Thoracic aorta (tissue), 2 donors: ENCODE data around the gene CHAF1B. TPM values are rescaled to one million over a fixed set of nuclear protein-coding genes. Genes with fewer than 3 reads are reported as not detected.
A peak's percentile ranks its signal among the peaks of the same experiment; 100 is the strongest.
"Not testable (repeated sequence)": the region's sequence is repeated elsewhere in the genome, so short reads cannot be mapped to it uniquely, and the experiment has no call there.

ENCODE experiments used
- ATAC-seq: fragments of 150-250 bp; one replicate; pipeline ENCODE4 v1.8.0; 2017; ENCODE audit warnings: low read depth; ENCODE audit not compliant: insufficient number of reproducible peaks, low FRiP score
- DNase-seq: peaks from one replicate; pipeline ENCODE4 v3.0.0-alpha.2; 2020; ENCODE audit warnings: low spot score
- H3K27ac ChIP-seq, 2 donors: fragments of 200-600 bp; sonication (generic); 1 replicate in 1 of 2; 2 replicates in 1 of 2; pipeline ENCODE4 v1.5.1; 2016; ENCODE audit warnings: mild to moderate bottlenecking in 2 of 2, moderate library complexity in 2 of 2
- H3K27me3 ChIP-seq: fragments of 200-600 bp; sonication (generic); replicated peaks from 2 replicates; pipeline ENCODE4 v1.6.0; 2016; ENCODE audit warnings: mild to moderate bottlenecking; ENCODE audit not compliant: insufficient read depth
- H3K36me3 ChIP-seq: fragments of 200-600 bp; sonication (generic); one replicate; pipeline ENCODE4 v1.5.1; 2016
- H3K4me1 ChIP-seq, 2 donors: fragments of 200-600 bp; sonication (generic); 1 replicate in 1 of 2; 2 replicates in 1 of 2; pipeline versions ENCODE4 v1.5.1 to v1.6.0; 2016; ENCODE audit warnings: low read depth in 2 of 2, mild to moderate bottlenecking in 1 of 2; ENCODE audit not compliant: control insufficient read depth in 1 of 2
- H3K4me3 ChIP-seq: fragments of 200-600 bp; sonication (generic); 2 replicates; pipeline ENCODE4 v1.5.1; 2016; ENCODE audit warnings: mild to moderate bottlenecking
- H3K9me3 ChIP-seq: fragments of 200-600 bp; sonication (generic); 2 replicates; pipeline ENCODE4 v1.5.1; 2016
- total RNA-seq, 2 donors: library from RNA; depleted of rRNA; stranded (reverse); fragments of >200 nt; gene quantifications; one replicate each; pipeline versions ENCODE4 v1.1.0 to v1.2.3, GENCODE V29; 2016
- TF ChIP-seq, protein P1 (sequence below): fragments of 200-600 bp; sonication (generic); IDR thresholded peaks from one replicate; pipeline ENCODE4 v1.5.1; 2019; ENCODE audit warnings: antibody characterized with exemption

CHAF1B gene
- total RNA-seq, 2 donors from 2014 or later = 0.35 to 1.2 TPM

DNA sequence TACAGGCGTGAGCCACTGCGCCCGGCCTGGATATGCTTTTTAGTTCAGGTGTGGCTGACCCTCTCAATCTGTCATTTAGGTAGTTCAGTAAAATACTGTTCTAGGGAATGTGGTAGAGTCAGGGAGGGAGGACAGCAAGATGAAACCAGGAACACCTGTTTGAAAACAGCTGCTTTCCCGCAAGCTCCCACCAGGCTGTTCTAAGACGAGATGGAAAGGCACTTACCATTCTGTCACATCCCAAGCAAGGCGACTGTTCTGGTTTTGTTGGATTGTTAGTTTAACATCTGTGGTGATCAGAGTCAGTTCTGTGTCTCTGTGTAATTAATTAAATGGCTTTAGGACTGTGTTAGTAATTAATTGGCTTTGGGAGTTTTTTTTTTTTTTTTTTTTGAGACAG is 2.9 kb downstream of the CHAF1B start:
- H3K36me3 ChIP-seq = no peaks in the 10 kb centered on the region
- H3K9me3 ChIP-seq = no peaks in the 10 kb centered on the region
- no peaks in the 10 kb centered on the region for H3K27me3 ChIP-seq
- TF ChIP-seq, protein P1, sequence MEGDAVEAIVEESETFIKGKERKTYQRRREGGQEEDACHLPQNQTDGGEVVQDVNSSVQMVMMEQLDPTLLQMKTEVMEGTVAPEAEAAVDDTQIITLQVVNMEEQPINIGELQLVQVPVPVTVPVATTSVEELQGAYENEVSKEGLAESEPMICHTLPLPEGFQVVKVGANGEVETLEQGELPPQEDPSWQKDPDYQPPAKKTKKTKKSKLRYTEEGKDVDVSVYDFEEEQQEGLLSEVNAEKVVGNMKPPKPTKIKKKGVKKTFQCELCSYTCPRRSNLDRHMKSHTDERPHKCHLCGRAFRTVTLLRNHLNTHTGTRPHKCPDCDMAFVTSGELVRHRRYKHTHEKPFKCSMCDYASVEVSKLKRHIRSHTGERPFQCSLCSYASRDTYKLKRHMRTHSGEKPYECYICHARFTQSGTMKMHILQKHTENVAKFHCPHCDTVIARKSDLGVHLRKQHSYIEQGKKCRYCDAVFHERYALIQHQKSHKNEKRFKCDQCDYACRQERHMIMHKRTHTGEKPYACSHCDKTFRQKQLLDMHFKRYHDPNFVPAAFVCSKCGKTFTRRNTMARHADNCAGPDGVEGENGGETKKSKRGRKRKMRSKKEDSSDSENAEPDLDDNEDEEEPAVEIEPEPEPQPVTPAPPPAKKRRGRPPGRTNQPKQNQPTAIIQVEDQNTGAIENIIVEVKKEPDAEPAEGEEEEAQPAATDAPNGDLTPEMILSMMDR = no peak
- no peak for DNase-seq
- no peak overlapping the region for H3K27ac ChIP-seq
- no peak for ATAC-seq
- H3K4me3 ChIP-seq = no peak overlapping the region
- peaks cover 0 to 8% of the 10 kb centered on the region in 2 donors for H3K4me1 ChIP-seq

DNA sequence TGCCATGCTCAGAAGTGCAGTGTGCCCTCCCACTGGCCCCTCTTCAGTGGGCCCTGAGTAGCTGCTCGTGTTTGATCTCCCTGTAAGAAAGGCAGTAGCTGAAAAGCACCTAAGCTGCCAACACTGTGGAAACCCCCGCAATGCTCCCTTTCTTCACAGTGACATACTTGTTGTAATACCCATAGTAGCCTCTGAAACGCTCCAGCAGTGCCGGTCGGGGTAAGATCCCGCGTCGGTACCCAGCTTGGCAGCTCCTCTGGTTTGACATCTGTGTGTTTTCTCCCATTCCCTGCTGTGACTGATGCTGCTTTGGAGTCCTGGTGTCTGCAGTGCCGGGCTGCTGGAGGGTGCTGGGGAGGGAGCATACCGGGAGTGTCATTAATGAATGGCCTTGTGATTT is 3.6 kb downstream of the CHAF1B start:
- H3K27ac ChIP-seq = no peak overlapping the region
- TF ChIP-seq, protein P1 = peak; percentile 31

DNA sequence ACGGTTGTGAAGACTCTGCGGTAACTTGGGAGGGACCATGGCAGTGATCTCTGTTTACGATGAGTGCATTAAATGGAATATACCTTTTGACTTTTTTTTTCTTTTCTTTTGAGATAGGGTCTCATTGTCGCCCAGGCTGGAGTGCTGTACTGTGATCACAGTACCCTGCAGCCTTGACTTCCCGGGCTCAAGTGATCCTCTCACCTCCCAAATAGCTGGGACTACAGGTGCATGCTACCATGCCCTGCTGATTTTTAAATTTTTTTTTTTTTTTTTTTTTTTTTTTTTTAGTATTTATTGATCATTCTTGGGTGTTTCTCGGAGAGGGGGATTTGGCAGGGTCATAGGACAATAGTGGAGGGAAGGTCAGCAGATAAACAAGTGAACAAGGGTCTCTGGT is 6.5 kb downstream of the CHAF1B start:
- DNase-seq, H3K9me3 ChIP-seq, H3K4me3 ChIP-seq, H3K27me3 ChIP-seq, H3K27ac ChIP-seq, H3K36me3 ChIP-seq, ATAC-seq, H3K4me1 ChIP-seq: not testable (repeated sequence)

More for the DNA sequence above, 3.6 kb downstream of the CHAF1B start:
- Histone ChIP-seq H3K36me3 (no peaks in the 10 kb centered on the region), H3K4me3 (no peak overlapping the region), H3K27me3 (no peaks in the 10 kb centered on the region), H3K9me3 (no peaks in the 10 kb centered on the region), H3K4me1 (peaks cover 0 to 8% of the 10 kb centered on the region in 2 donors)
- DNase-seq = no peak
- no peak for ATAC-seq

DNA sequence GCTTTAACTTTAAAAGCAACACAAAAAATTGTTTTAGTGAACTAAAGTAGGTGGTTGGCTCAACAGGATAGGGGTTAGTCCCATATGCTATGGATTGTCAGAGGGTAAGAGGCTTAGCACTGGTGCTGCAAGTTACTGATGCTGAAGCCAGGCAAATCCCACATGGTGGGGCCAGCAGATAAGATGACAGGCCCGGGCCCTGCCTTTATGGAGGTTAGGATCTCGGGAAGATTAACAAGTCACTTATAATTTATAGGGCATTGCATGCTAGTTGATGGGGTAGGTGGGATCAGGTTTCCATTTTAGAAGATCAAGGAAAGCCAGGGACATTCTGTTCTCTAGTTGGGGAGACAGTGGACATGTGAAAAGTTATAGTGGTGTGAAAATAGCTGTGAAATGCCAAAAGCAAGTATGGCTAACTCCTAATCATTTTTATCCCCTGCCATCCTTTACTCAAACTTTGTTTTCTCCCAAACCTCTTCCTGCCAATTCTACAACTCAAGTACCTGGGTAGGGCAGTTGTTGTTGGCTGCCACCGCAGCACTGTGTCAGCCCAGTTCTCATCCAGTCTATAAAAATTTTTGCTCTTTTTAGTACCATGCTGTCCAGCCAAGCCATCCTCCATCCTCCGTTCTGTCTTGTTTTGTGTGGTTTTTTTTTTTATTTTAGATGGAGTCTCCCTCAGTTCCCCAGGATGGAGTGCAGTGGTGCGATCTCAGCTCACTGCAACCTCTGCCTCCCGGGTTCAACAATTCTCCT is 10.3 kb downstream of the CHAF1B start:
- H3K9me3 ChIP-seq = no peaks in the 10 kb centered on the region
- TF ChIP-seq, protein P1 = no peak
- ATAC-seq (no peak), DNase-seq (no peak)
- no peak overlapping the region for H3K4me3 ChIP-seq
- H3K27me3 ChIP-seq = no peaks in the 10 kb centered on the region
- no peaks in the 10 kb centered on the region for H3K4me1 ChIP-seq
- no peaks in the 10 kb centered on the region for H3K36me3 ChIP-seq
- H3K27ac ChIP-seq = no peak overlapping the region

DNA sequence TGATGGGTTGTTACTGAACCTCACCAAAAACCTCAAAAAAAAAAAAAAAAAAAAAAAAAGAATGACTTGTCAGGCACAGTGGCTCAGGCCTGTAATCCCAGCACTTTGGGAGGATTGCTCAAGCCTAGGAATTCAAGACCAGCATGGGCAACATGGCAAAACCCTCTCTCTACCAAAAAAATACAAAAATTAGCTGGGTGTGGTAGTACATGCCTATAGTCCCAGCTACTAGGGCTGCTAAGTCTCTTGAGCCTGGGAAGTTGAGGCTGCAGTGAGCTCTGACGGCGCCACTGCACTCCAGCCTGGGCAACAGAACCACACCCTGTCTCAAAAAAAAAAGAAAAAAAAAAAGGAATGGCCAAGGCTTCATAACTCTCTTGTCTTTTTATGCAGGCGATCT is 11.1 kb downstream of the CHAF1B start:
- ATAC-seq = no peak
- DNase-seq = no peak
- H3K36me3 ChIP-seq = no peaks in the 10 kb centered on the region

More for the DNA sequence above, 11.1 kb downstream of the CHAF1B start:
- Histone ChIP-seq H3K4me3 (no peak overlapping the region), H3K4me1 (no peaks in the 10 kb centered on the region), H3K9me3 (no peaks in the 10 kb centered on the region), H3K27ac (no peak overlapping the region), H3K27me3 (no peaks in the 10 kb centered on the region)
- TF ChIP-seq, protein P1 = no peak
